HUES6 (cell line): ENCODE results near the gene STIMATE.

Experiments
- H3K27ac ChIP-seq: 2 replicates; pipeline ENCODE4 v1.7.0; 2013; ENCODE audit warnings: low read depth, mild to moderate bottlenecking, low read length, inconsistent platforms
- H3K27me3 ChIP-seq: 2 replicates; pipeline ENCODE4 v1.6.1; 2013; ENCODE audit warnings: low read length; ENCODE audit not compliant: control insufficient read depth, insufficient read depth
- H3K36me3 ChIP-seq: 2 replicates; pipeline ENCODE4 v1.6.1; 2013; ENCODE audit warnings: low read length; ENCODE audit not compliant: control insufficient read depth, insufficient read depth
- H3K4me1 ChIP-seq: 2 replicates; pipeline ENCODE4 v1.6.1; 2013; ENCODE audit warnings: low read length; ENCODE audit not compliant: control insufficient read depth, insufficient read depth
- H3K4me3 ChIP-seq: 2 replicates; pipeline ENCODE4 v1.5.1; 2013; ENCODE audit warnings: low read depth, low read length
- H3K9ac ChIP-seq: one replicate; pipeline ENCODE4 v1.6.1; 2013; ENCODE audit warnings: mild to moderate bottlenecking, low read length
- H3K9me3 ChIP-seq: 2 replicates; pipeline ENCODE4 v1.6.1; 2013; ENCODE audit warnings: low read depth, low read length; ENCODE audit not compliant: control insufficient read depth, insufficient read depth

STIMATE gene

GRCh38 chr3:52880474-52880873 lies 16.9 kb downstream of the STIMATE start:
- peaks cover 5% of the 10 kb centered on the region; the same call in 1 of the 2 replicates for H3K36me3 ChIP-seq
- H3K9me3 ChIP-seq = no peaks in the 10 kb centered on the region
- no peaks in the 10 kb centered on the region for H3K27me3 ChIP-seq
- H3K4me1 ChIP-seq = peaks cover 5% of the 10 kb centered on the region; the same call in 1 of the 2 replicates
- no peak overlapping the region for H3K27ac ChIP-seq
- H3K9ac ChIP-seq = no peak overlapping the region
- no peak overlapping the region for H3K4me3 ChIP-seq

GRCh38 chr3:52880047-52880446 lies 17.3 kb downstream of the STIMATE start:
- H3K4me3 ChIP-seq = no peak overlapping the region
- peaks cover 8% of the 10 kb centered on the region; the same call in 1 of the 2 replicates for H3K4me1 ChIP-seq
- 0 out of 2 replicates have a peak, but pooled peaks cover 2% of the 10 kb centered on the region for H3K36me3 ChIP-seq
- H3K9me3 ChIP-seq = no peaks in the 10 kb centered on the region
- H3K27ac ChIP-seq = no peak overlapping the region
- H3K27me3 ChIP-seq = no peaks in the 10 kb centered on the region
- H3K9ac ChIP-seq = no peak overlapping the region

- Histone ChIP-seq H3K4me3 (no peak overlapping the region), H3K9me3 (no peaks in the 10 kb centered on the region), H3K36me3 (0 out of 2 replicates have a peak, but pooled peaks cover 2% of the 10 kb centered on the region), H3K9ac (no peak overlapping the region), H3K27me3 (no peaks in the 10 kb centered on the region), H3K4me1 (peaks cover 8% of the 10 kb centered on the region; the same call in 1 of the 2 replicates), H3K27ac (no peak overlapping the region)
These were observed 17.8 kb downstream of the STIMATE start for GRCh38 chr3:52879581-52879980.

GRCh38 chr3:52879090-52879489 lies 18.3 kb downstream of the STIMATE start:
- Histone ChIP-seq H3K36me3 (0 out of 2 replicates have a peak, but pooled peaks cover 2% of the 10 kb centered on the region), H3K27me3 (no peaks in the 10 kb centered on the region), H3K27ac (no peak overlapping the region), H3K4me1 (peaks cover 8% of the 10 kb centered on the region; the same call in 1 of the 2 replicates), H3K4me3 (no peak overlapping the region), H3K9me3 (no peaks in the 10 kb centered on the region), H3K9ac (no peak overlapping the region)

GRCh38 chr3:52877085-52877484 lies 20.3 kb downstream of the STIMATE start:
- no peak overlapping the region for H3K4me3 ChIP-seq
- no peak overlapping the region for H3K9ac ChIP-seq
- H3K4me1 ChIP-seq = peaks cover 8% of the 10 kb centered on the region; the same call in 1 of the 2 replicates
- H3K27ac ChIP-seq = no peak overlapping the region
- H3K27me3 ChIP-seq = no peaks in the 10 kb centered on the region
- no peaks in the 10 kb centered on the region for H3K9me3 ChIP-seq
- H3K36me3 ChIP-seq = 0 out of 2 replicates have a peak, but pooled peaks cover 2% of the 10 kb centered on the region

GRCh38 chr3:52874864-52875587 lies 22.3 kb downstream of the STIMATE start:
- Histone ChIP-seq H3K4me1 (peaks cover 8% of the 10 kb centered on the region; the same call in 1 of the 2 replicates), H3K9me3 (no peaks in the 10 kb centered on the region), H3K27me3 (no peaks in the 10 kb centered on the region), H3K36me3 (0 out of 2 replicates have a peak, but pooled peaks cover 2% of the 10 kb centered on the region), H3K27ac (no peak overlapping the region), H3K9ac (no peak overlapping the region), H3K4me3 (no peak overlapping the region)

GRCh38 chr3:52874160-52874701 lies 23.1 kb downstream of the STIMATE start:
- peaks cover 8% of the 10 kb centered on the region; the same call in 1 of the 2 replicates for H3K4me1 ChIP-seq
- H3K27me3 ChIP-seq = no peaks in the 10 kb centered on the region
- H3K36me3 ChIP-seq = 0 out of 2 replicates have a peak, but pooled peaks cover 2% of the 10 kb centered on the region
- H3K9ac ChIP-seq = no peak overlapping the region
- no peaks in the 10 kb centered on the region for H3K9me3 ChIP-seq
- no peak overlapping the region for H3K4me3 ChIP-seq
- H3K27ac ChIP-seq = no peak overlapping the region

GRCh38 chr3:52873433-52874159 lies 23.8 kb downstream of the STIMATE start:
- peaks cover 8% of the 10 kb centered on the region; the same call in 1 of the 2 replicates for H3K4me1 ChIP-seq
- H3K27me3 ChIP-seq = no peaks in the 10 kb centered on the region
- no peaks in the 10 kb centered on the region for H3K9me3 ChIP-seq
- H3K27ac ChIP-seq = no peak overlapping the region
- H3K36me3 ChIP-seq = no peaks in the 10 kb centered on the region
- H3K4me3 ChIP-seq = no peak overlapping the region
- no peak overlapping the region for H3K9ac ChIP-seq

GRCh38 chr3:52872245-52872644 lies 25.1 kb downstream of the STIMATE start:
- Histone ChIP-seq H3K4me3 (no peak overlapping the region), H3K36me3 (no peaks in the 10 kb centered on the region), H3K27me3 (no peaks in the 10 kb centered on the region), H3K9me3 (no peaks in the 10 kb centered on the region), H3K27ac (no peak overlapping the region), H3K9ac (no peak overlapping the region), H3K4me1 (peaks cover 8% of the 10 kb centered on the region; the same call in 1 of the 2 replicates)

GRCh38 chr3:52871761-52872160 lies 25.6 kb downstream of the STIMATE start:
- no peak overlapping the region for H3K27ac ChIP-seq
- no peaks in the 10 kb centered on the region for H3K36me3 ChIP-seq
- H3K27me3 ChIP-seq = no peaks in the 10 kb centered on the region

More at GRCh38 chr3:52871761-52872160, 25.6 kb downstream of the STIMATE start:
- Histone ChIP-seq H3K4me3 (no peak overlapping the region), H3K9me3 (no peaks in the 10 kb centered on the region), H3K9ac (no peak overlapping the region), H3K4me1 (peaks cover 8% of the 10 kb centered on the region; the same call in 1 of the 2 replicates)
